HG02759 (cell line): Measurements from ENCODE around the gene TMEM185A.
"Not testable (repeated sequence)": the region's sequence is repeated elsewhere in the genome, so short reads cannot be mapped to it uniquely, and the experiment has no call there.

Experiments
- ATAC-seq: cut with Tn5 transposase; IDR thresholded peaks from one replicate; pipeline ENCODE4 v1.9.1; 2021; ENCODE audit warnings: mild to moderate bottlenecking, moderate library complexity; ENCODE audit not compliant: unreplicated experiment

The TMEM185A gene

GRCh38 chrX:149631234-149632165, at the start of gene TMEM185A:
TSS of gene TMEM185A (minus strand) at chrX:149631792. CDS start at chrX:149631580, 212 bp downstream.
- ATAC-seq, result peak; percentile 93

GRCh38 chrX:149681182-149681581, 49.6 kb upstream of the TMEM185A start:
- no peak for ATAC-seq

- not testable (repeated sequence) for ATAC-seq
Observed at GRCh38 chrX:149679164-149679678, 47.6 kb upstream of the TMEM185A start.

GRCh38 chrX:149675554-149675953, 44.0 kb upstream of the TMEM185A start:
- ATAC-seq, result not testable (repeated sequence)

- not testable (repeated sequence) for ATAC-seq
Observed at GRCh38 chrX:149675088-149675487, 43.5 kb upstream of the TMEM185A start.

- not testable (repeated sequence) for ATAC-seq
Observed at GRCh38 chrX:149660613-149661012, 29.0 kb upstream of the TMEM185A start.

- not testable (repeated sequence) for ATAC-seq
Observed at GRCh38 chrX:149656260-149656884, 24.8 kb upstream of the TMEM185A start.

GRCh38 chrX:149652232-149652981, 20.8 kb upstream of the TMEM185A start:
- no peak for ATAC-seq

- no peak for ATAC-seq
Observed at GRCh38 chrX:149650162-149650561, 18.6 kb upstream of the TMEM185A start.

- ATAC-seq, result no peak
Observed at GRCh38 chrX:149648932-149649331, 17.3 kb upstream of the TMEM185A start.

- no peak for ATAC-seq
Observed at GRCh38 chrX:149647505-149647904, 15.9 kb upstream of the TMEM185A start.

- ATAC-seq, result no peak
Observed at GRCh38 chrX:149643496-149643895, 11.9 kb upstream of the TMEM185A start.

- ATAC-seq, result no peak
Observed at GRCh38 chrX:149641835-149642234, 10.2 kb upstream of the TMEM185A start.

GRCh38 chrX:149641432-149641831, 9.8 kb upstream of the TMEM185A start:
- no peak for ATAC-seq

GRCh38 chrX:149639568-149639967, 8.0 kb upstream of the TMEM185A start:
- no peak for ATAC-seq

GRCh38 chrX:149638860-149639259, 7.3 kb upstream of the TMEM185A start:
- ATAC-seq, result no peak

- ATAC-seq, result no peak
Observed at GRCh38 chrX:149633511-149633910, 1.9 kb upstream of the TMEM185A start.

- ATAC-seq, result no peak
Observed at GRCh38 chrX:149630681-149631233, 835 bp downstream of the TMEM185A start.

GRCh38 chrX:149629730-149630387, 1.7 kb downstream of the TMEM185A start:
- ATAC-seq, result no peak

- ATAC-seq, result no peak
Observed at GRCh38 chrX:149628768-149629167, 2.8 kb downstream of the TMEM185A start.
